NB4 (cell line): ENCODE results near the gene CLEC16A.
"Not testable (repeated sequence)": the region's sequence is repeated elsewhere in the genome, so short reads cannot be mapped to it uniquely, and the experiment has no call there.

Experiments used
- DNase-seq: peaks from one replicate; pipeline ENCODE4 v3.0.0; 2010; ENCODE audit warnings: low read depth
- H3K4me3 ChIP-seq: one replicate; pipeline ENCODE4 v1.5.1; 2011; ENCODE audit warnings: mild to moderate bottlenecking, low read depth, low read length, moderate library complexity
- CTCF ChIP-seq: IDR thresholded peaks from one replicate; pipeline ENCODE4 v1.5.1; 2012; ENCODE audit warnings: low read depth, low read length
- MAX ChIP-seq: IDR thresholded peaks from 2 replicates; pipeline ENCODE4 v1.6.1; 2011; ENCODE audit warnings: low read depth, low read length
- MYC ChIP-seq: IDR thresholded peaks from 2 replicates; pipeline ENCODE4 v1.6.1; 2011; ENCODE audit warnings: low read depth, low read length
- POLR2A ChIP-seq: IDR thresholded peaks from 2 replicates; pipeline ENCODE4 v1.6.1; 2011; ENCODE audit warnings: mild to moderate bottlenecking; ENCODE audit not compliant: insufficient read length; ENCODE audit errors: extremely low read depth

The CLEC16A gene

GRCh38 chr16:10941127-10941933 lies 3.0 kb upstream of the CLEC16A start:
- H3K4me3 ChIP-seq, result peak overlapping the region; percentile 69
- no peak for DNase-seq
- TF ChIP-seq MAX, result no peak
- no peak for TF ChIP-seq CTCF
- no peak for TF ChIP-seq MYC
- no peak for TF ChIP-seq POLR2A

GRCh38 chr16:10941935-10942351 lies 2.4 kb upstream of the CLEC16A start:
- H3K4me3 ChIP-seq, result peak overlapping the region; percentile 69
- not testable (repeated sequence) for DNase-seq

GRCh38 chr16:10942352-10943063 lies 1.9 kb upstream of the CLEC16A start, which contains the start of gene DEXI:
Gene DEXI, minus strand, starts transcription at chr16:10942468. Its CDS starts 463 bp downstream, at chr16:10942005.
- TF ChIP-seq POLR2A (peak; percentile 57), CTCF (no peak), MAX (peak; percentile 37; the same call in 1 of the 2 replicates)
- H3K4me3 ChIP-seq, result peak within 1 kb of the TSS; percentile 69
- DNase-seq, result peak; percentile 92

- TF ChIP-seq CTCF (no peak), MYC (no peak), MAX (no peak)
- no peak overlapping the region for H3K4me3 ChIP-seq
- DNase-seq, result no peak
These were observed 1.4 kb upstream of the CLEC16A start for GRCh38 chr16:10943064-10943353.

- peak overlapping the region; percentile 65 for H3K4me3 ChIP-seq
- no peak for DNase-seq
- TF ChIP-seq MAX (no peak), MYC (no peak), POLR2A (no peak), CTCF (no peak)
These were observed 862 bp downstream of the CLEC16A start for GRCh38 chr16:10945065-10945787.

GRCh38 chr16:10946308-10946707 lies 1.9 kb downstream of the CLEC16A start:
- H3K4me3 ChIP-seq, result no peak overlapping the region
- no peak for TF ChIP-seq MYC
- TF ChIP-seq MAX, result no peak
- no peak for TF ChIP-seq CTCF
- TF ChIP-seq POLR2A, result no peak
- no peak for DNase-seq
